VCaP (cell line): ENCODE data around the gene KIDINS220.

Experiments used
- H3K27ac ChIP-seq: fragments of 450-650 bp; 2 replicates; pipeline ENCODE4 v1.5.1; 2017
- CTCF ChIP-seq: fragments of 450-650 bp; conservative IDR thresholded peaks from 2 replicates; pipeline ENCODE4 v1.5.1; 2017; ENCODE audit warnings: mild to moderate bottlenecking, moderate library complexity

The KIDINS220 gene

GRCh38 chr2:8803658-8804379 is 33.6 kb downstream of the KIDINS220 start:
- peak overlapping the region; percentile 6; the same call in 1 of the 2 replicates for H3K27ac ChIP-seq
- no peak for TF ChIP-seq CTCF

- no peak overlapping the region for H3K27ac ChIP-seq
- no peak for TF ChIP-seq CTCF
Measured at GRCh38 chr2:8802741-8803140, 34.7 kb downstream of the KIDINS220 start.

- no peak for TF ChIP-seq CTCF
- H3K27ac ChIP-seq, result no peak overlapping the region
Measured at GRCh38 chr2:8800821-8801220, 36.6 kb downstream of the KIDINS220 start.

- no peak overlapping the region for H3K27ac ChIP-seq
- no peak for TF ChIP-seq CTCF
Measured at GRCh38 chr2:8800218-8800617, 37.2 kb downstream of the KIDINS220 start.

- TF ChIP-seq CTCF, result no peak
- H3K27ac ChIP-seq, result no peak overlapping the region
Measured at GRCh38 chr2:8799004-8799403, 38.4 kb downstream of the KIDINS220 start.

GRCh38 chr2:8798393-8798792 is 39.0 kb downstream of the KIDINS220 start:
- no peak overlapping the region for H3K27ac ChIP-seq
- TF ChIP-seq CTCF, result no peak

- no peak for TF ChIP-seq CTCF
Measured at GRCh38 chr2:8797682-8798081, 39.7 kb downstream of the KIDINS220 start.

More at GRCh38 chr2:8797682-8798081, 39.7 kb downstream of the KIDINS220 start:
- no peak overlapping the region for H3K27ac ChIP-seq
